MM.1S (cell line): ENCODE data around the gene AGTRAP.

Experiments used
- EZH2 ChIP-seq: fragments of 300-600 bp; sonication (generic); optimal IDR thresholded peaks from 2 replicates; pipeline ENCODE3; 2017; ENCODE audit warnings: low read depth, mild to moderate bottlenecking, antibody characterized with exemption, low read length, mixed read lengths
- EZH2phosphoT487 ChIP-seq: fragments of 300-600 bp; sonication (generic); IDR thresholded peaks from 2 replicates; pipeline ENCODE4 v1.6.1; 2018; ENCODE audit warnings: antibody characterized with exemption, low read length
- TF ChIP-seq, protein P1 (sequence below): fragments of 300-600 bp; sonication (generic); IDR thresholded peaks from 2 replicates; pipeline ENCODE4 v1.5.1; 2016; ENCODE audit warnings: antibody characterized with exemption, low read length, mixed read lengths

GRCh38 chr1:11728126-11728806 lies 7.7 kb upstream of the AGTRAP start:
- TF ChIP-seq, protein P1, sequence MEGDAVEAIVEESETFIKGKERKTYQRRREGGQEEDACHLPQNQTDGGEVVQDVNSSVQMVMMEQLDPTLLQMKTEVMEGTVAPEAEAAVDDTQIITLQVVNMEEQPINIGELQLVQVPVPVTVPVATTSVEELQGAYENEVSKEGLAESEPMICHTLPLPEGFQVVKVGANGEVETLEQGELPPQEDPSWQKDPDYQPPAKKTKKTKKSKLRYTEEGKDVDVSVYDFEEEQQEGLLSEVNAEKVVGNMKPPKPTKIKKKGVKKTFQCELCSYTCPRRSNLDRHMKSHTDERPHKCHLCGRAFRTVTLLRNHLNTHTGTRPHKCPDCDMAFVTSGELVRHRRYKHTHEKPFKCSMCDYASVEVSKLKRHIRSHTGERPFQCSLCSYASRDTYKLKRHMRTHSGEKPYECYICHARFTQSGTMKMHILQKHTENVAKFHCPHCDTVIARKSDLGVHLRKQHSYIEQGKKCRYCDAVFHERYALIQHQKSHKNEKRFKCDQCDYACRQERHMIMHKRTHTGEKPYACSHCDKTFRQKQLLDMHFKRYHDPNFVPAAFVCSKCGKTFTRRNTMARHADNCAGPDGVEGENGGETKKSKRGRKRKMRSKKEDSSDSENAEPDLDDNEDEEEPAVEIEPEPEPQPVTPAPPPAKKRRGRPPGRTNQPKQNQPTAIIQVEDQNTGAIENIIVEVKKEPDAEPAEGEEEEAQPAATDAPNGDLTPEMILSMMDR, result no peak
- TF ChIP-seq EZH2 (no peak), EZH2phosphoT487 (no peak)
